Activated CD4-positive, alpha-beta T cell treated with anti-CD3 and anti-CD28 coated beads for 1 hour (primary cell): ENCODE data around the gene SNX1.
"Not testable (repeated sequence)": the region's sequence is repeated elsewhere in the genome, so short reads cannot be mapped to it uniquely, and the experiment has no call there.

Experiments used
- DNase-seq: peaks from one replicate; pipeline ENCODE4 v3.0.0-alpha.2; 2020

Gene SNX1

DNA sequence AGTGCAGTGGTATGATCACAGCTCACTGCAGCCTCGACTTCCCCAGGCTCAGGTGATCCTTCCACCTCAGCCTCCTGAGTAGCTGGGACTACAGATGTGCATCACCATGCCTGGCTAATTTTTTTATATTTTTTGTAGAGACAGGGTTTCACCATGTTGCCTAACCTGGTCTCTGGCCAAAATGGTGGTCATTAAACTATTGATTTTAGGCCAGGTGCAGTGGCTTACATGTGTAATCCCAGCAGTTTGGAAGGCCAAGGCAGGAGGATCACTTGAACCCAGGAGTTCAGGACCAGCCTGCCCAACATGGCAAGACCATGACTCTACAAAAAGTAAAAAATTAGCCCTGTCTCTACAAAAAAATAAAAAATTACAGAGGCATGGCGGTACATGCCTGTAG is 24.5 kb downstream of the SNX1 start:
- DNase-seq = not testable (repeated sequence)

DNA sequence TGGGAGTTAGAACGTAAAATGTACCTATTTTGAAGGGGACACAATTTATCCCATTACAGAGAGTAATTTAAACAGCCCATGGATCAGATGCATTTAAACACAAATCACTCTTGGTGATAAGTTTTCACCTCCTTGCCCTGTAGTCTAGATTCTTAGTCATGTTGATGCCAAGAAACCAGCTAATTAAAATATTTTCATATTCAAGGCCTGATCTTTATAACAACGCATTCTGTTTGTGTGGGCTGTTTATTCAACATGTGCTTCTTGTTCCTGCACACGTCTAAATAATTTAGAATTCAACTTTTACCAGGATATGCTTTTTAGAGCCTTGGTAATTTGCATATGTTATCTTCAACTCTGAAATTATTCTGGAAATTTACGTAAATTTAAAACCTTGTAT is 25.8 kb downstream of the SNX1 start:
- DNase-seq = no peak

DNA sequence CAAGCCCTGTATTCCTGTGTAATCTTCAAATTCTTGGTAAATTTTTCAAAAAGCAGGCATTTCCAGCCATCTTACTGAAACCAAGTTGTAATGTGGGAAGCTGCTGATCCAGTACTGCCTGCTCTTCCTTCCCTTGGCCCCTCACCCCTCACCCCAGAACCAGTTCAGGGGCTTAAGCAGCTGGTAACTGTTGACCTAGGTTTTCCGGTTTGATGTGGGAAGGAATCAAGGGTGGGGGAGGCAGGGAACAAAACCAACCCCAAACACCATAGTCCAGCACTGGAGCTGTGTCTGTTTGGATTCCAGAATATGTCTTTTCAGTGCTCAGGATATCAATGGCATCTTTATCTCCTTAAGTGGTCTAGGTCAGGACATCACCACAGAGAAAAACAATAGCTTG is 26.7 kb downstream of the SNX1 start:
- no peak for DNase-seq

DNA sequence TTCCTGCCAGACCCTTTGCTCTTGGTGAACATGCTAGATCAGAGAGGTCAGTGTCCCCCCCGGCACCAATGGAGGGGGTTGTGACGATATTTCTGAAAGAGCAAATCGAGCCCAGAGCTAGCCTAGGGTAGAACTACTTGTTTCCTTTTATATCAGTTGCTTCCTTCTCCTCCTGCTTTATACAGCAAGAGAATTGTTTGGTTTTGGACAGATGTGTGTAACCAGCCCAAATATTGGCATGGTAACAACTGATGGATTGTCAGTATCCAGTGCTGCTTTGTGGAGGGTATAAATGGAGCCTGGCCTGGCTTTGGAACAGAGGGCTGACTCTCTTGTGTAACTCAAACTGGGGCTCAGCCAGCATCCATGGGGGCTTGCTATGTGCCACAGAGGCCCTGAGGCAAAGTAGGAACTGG is 27.2 kb downstream of the SNX1 start:
- no peak for DNase-seq

DNA sequence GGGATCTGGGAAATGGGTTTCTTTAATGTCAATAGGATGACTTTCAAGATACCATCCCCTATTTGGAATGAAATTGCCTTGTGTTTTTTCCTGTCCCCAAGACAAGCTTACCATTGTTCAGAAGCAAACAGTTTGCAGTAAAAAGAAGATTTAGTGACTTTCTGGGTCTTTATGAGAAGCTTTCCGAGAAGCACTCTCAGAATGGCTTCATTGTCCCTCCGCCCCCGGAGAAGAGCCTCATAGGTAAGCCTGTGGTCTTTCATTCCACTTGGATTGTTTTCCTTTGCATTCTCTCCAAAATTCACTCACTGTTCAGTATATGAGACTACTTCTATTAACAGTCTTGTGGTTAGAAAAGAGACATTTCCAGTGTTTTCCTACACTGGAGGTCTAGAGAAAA is 30.2 kb downstream of the SNX1 start:
- no peak for DNase-seq

DNA sequence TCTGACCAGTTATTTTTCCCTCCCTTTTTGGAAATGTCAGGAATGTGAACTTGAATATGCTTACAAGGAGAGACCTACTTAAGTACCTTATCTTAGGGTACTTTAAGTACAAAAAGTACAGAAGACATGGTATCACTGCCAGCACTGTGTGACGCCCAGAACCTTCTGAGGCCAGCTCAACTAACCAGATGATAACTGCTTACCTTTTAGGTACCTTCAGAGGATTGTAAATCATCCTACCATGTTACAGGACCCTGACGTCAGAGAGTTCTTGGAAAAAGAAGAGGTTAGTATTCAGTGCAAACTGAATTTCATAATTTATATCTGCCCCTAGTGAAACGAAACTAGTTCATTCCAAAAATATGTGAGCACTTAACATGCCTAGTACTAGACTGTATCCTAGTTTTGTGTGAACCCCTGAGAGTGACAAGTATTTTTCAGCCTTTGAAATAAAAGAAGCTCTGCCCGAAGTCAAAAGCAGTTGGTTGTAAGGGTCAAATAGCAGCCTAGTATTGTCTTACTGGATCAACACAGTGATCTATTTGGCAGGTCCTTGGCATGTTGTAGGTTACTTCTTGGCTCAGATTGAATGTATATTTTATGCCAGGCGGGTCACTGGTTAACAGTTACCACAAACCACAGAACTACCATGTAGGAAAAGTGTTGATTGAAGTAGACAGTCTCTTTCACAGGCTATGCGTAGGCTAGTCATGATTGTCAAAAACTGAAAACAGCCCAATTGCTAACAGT is 31.9 kb downstream of the SNX1 start:
- DNase-seq = no peak

DNA sequence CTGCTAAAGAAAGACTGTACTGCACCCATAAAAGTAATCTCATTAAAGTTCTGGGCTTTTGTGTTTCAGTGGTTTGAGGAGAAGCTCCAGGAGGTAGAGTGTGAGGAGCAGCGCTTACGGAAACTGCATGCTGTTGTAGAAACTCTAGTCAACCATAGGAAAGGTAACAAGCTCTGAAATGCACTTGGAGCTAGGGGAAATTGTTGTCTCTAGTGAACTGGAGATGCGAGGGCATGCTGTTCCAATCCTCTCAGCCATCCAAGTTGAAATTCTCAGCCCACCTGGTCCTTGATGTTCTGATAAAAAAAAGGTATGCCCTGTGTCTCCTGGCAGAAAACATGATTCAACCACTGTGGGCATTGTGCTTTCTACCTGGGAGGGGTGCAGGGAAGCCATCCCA is 34.4 kb downstream of the SNX1 start:
- no peak for DNase-seq

DNA sequence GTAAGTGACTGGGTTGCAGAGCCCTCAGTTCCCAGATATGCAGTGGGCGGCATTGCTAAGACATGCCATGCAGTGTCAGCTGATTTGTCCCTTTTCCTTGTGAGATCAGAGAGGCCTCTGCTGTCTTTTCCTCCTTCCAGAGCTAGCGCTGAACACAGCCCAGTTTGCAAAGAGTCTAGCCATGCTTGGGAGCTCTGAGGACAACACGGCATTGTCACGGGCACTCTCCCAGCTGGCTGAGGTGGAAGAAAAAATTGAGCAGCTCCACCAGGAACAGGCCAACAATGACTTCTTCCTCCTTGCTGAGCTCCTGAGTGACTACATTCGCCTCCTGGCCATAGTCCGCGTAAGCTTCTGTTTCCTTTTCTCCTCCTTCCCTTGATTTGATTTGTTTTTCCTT is 35.8 kb downstream of the SNX1 start:
- DNase-seq = no peak

DNA sequence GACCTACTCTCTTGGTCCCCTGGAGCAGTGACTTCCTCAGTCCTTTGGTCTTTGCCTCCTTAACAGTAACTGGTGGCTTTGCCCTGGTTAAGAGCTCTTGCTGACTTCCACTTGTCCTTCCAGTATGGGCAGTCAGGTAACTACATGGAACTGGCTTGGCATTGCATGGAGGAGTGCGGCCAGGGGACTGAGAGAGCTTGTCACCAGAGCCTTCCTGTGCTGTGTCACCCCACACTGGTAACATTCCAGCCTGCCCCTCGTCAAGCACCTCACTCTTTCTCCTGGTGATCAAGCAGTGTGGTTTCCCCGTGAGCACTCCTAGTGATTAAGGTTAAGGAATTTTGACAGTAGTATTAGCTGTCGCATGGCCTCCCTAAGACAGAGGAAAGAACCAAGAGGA is 36.4 kb downstream of the SNX1 start:
- no peak for DNase-seq

DNA sequence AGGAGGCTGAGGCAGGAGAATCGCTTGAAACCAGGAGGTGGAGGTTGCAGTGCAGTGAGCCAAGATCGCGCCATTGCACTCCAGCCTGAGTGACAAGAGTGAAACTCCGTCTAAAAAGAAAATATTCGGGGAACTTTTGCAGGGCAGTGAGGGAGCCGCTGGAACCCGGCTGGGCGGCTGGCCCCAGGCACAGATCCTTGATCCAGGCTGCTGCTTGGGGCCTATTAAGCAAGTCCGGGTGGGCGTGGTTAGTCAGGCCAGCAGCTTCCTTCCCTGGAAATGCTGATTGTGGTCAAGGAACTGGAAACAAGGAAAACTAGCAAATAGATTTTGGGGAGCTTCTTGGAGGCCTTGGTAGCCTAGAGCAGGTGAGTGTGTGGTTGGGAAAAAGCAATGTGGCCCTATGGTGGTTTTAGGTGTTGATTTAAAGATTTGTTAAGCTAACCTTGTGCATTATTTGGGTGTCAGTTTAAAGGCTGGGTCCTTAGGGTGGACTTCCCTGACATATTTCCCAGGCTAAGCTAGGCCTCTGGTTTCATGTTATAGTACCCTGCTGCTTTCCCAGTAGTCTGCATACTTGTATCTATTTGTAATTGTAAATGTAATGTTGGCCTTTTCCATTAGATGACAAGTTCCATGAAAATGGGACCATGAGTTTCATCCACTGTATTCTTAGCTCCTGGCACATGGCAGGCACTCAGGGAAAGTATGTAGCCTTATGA is 38.0 kb downstream of the SNX1 start:
- no peak for DNase-seq

DNA sequence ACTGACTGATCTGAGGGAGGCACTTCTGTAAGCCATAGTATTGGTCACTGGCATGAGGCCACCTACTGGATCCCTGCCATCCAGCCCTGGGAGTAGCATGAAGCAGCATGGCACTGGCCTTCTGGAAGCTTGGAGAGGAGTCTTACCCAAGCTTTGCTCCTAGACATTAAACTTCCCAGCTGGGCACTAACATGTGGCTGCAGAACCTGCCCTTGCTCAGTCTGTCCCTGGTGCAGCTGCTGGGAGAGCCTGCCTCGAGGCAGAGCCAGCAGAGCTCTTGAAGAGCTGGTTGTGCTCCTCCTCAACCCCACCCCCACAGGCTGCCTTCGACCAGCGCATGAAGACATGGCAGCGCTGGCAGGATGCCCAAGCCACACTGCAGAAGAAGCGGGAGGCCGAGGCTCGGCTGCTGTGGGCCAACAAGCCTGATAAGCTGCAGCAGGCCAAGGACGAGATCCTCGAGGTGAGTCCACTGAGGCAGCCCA is 38.6 kb downstream of the SNX1 start:
- DNase-seq = no peak

DNA sequence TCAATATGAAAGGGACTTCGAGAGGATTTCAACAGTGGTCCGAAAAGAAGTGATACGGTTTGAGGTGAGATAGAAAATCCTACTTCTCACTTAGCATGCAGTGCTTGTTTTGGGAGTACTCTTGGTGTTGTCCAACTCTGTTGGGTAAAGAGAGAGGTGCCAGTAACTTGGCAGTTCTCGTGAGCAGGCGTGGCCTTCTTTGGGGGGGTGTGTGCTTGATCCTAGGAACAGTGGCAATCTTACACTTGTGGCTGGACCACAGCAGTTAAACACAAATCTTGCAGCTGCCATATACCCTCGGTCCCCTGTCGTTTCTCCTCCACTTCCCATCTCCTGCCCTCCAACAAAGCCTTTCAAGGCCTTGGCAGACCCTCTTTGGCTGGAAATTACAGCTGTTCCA is 40.6 kb downstream of the SNX1 start:
- no peak for DNase-seq

DNA sequence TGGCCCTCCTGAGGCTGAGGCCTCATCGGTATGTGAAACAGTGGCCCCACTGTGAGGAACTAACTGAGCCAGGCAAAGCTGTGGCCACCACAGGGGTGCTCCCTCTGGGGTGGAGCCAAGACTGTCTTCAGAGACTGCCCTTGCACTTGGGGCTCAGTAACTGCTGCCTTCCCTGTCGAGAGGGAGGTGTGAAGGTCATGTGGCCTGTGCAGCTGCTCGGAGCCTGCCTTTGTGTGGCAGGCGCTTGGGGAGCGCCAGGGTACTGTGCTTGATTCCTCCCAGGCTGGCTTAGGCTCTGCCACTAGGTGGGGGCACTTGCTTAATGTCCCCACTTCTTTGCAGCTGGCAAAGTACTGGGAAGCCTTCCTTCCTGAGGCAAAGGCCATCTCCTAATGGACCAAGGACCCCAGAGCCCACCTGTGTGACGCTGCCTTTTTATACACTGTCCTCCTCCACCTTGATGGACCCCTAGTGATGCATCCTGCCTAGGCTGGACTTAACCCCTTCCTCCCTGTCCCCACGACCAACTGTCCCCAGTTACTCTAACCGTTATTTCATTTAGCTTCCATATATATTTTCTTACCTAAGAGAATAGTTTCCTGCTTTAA is 41.5 kb downstream of the SNX1 start:
- no peak for DNase-seq

DNA sequence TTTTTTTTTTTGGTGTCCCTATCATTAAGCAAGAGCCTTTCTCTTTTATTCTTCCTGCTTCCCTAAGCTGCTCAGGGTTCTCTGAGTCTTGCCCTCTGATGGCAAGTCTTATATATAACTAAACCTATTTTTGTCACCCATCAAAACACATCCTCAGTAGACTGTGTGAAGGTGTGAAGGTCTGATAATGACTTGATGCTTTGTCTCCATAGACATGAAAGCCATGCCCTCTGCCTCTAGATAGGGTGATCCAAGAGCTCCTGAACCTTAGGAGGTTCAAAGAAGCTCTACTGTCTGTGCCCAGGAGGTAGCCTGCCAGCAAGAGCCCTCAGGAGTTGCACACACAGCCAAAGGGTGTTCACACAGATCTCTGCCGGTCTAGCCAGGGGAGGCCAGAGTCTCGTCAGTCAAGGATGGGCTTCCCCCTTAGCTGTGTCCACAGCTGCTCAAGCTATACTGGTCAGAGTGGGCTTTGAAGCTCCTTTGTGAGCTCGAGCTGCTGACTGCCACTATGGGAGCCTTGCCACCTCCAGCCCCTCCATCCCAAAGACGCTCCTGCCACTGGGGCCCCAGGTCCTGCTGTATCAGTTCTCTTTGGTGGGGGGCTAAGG is 42.7 kb downstream of the SNX1 start:
- no peak for DNase-seq

DNA sequence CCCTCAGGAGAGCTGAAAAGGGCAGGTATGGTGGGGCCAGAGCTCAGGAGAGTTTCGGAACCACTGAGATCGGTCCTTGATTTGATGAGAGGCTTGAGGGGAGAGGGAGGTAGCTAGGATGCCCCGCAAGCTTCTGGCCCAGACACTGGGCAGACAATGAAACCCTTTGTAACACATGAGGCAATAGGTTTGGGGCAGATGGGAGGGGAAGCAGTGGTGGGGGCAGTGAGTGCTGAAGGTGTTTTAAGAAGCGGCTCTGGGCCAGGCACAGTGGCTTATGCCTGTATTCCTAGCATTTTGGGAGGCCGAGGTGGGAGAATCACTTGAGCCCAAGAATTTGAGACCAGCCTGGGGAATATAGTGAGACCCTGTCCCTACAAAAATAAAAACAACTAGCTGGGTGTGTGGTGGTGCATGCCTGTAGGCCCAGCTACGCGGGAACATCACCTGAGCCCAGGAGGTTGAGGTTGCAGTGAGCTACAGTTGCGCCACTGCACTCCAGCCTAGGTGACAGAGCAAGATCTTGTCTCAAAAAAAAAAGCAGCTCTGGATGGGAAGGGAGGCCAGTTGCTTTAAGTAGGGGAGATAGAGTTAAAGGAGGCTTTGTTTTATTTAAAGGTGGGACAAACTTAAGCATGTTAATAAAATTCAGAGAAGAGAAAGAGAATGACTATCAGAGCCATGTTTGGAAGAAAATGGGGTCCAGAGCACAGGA is 46.2 kb downstream of the SNX1 start:
- no peak for DNase-seq

DNA sequence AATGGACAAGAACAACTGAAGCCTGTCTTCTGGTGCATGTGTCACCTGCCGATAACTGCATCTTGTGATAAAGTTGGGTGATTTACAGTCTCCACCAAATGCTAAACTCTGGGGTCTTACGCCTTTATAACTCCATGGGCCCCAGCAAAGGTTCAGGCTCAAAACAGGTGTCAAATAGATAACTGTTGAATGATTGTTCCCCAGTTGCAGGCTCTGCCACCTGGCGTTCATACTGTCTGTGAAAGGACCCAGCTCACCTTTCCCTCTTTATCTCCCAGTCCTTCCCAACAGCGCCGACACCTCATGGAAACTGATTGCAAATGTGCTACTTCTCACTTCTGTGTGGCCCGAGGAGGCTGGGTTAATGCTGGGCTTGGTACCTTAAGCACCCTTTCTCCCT is 47.5 kb downstream of the SNX1 start:
- DNase-seq = no peak

DNA sequence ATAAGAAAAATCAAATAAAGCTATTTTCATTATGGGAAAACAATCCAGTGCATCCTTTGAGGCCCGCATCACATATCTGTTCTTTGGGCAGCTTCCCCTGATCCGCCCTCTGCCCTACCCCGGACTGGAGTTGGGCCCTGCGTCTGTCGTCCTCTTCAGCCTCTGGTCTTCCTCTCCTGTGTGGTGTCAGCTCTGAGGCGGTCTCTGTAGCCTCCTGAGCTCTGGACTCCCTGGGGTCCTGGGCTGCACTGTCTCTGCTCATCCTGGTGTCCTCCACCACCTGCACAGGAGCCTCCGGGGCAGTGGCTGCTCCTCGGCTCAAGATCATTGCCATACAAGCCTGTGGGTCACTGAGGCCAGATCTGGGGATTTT is 48.4 kb downstream of the SNX1 start:
- DNase-seq = no peak

DNA sequence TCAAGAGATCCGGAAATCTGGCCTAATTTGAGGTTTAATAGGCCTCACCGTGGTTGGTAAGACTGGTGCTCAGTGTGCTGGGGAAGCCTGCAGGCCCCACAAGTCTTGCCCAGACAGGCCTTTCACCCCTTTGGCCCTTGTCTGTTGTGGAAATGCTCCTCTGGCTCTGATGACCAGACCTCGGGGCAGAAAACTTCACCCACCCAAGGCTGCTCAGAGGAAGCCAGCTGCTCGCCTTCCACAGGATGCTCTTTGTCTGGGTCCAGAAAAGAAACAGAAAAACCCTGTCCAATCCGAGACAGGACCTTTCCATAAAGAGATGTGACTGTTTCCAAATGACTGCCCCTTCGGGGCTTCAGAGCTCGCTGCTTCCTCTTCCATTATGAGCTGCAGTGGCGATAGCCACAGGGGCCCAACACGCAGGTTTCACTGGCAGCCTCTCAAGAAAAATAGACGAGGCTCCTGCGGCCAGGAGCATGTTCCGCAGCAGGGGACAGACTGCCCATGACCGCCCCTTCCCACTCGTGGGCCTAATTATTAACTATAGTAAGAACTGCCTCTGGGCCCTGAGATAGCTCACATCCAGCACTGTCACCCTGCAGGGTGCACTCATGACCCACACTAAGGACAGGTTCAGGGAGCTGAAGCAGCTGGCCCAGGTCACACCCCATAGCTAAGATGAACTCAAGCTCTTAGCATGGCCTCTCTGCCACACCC is 48.9 kb downstream of the SNX1 start:
- no peak for DNase-seq

DNA sequence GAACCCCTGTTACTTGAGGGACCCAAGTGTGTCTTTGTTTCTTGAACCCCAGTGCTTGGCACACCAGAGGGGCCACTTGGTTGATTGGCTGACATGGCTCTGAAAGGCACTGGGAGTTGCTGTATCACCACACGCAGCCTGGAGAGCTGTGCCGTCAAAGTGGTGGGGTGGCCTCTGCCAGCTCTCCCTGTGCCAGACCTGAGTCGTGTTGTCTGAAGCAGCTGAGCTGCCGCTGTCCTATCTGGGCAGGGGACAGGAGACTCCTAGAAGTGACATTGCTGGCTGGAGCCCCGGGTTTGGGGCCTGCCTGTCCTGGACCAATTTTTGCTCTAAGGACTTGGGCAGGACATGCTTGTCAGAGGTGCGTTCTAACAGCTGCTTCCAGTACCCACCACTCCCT is 50.3 kb downstream of the SNX1 start:
- no peak for DNase-seq

DNA sequence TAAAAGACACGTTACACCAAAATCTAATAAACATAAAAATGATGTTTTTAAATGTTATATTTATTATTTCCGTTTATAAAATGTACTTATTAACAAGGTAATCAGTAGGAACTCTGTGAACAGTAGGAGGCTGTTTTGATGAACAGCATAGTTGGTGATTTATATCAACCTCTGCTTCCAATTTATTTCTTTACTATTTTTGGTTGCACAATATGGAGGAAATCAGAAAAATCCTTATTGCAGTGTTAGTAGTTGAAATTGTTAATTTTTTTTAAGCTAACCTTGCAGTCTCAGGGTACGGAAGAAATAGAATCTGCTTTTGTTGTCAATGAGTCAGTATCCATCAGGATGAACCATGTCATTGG is 50.7 kb downstream of the SNX1 start:
- DNase-seq = no peak

DNA sequence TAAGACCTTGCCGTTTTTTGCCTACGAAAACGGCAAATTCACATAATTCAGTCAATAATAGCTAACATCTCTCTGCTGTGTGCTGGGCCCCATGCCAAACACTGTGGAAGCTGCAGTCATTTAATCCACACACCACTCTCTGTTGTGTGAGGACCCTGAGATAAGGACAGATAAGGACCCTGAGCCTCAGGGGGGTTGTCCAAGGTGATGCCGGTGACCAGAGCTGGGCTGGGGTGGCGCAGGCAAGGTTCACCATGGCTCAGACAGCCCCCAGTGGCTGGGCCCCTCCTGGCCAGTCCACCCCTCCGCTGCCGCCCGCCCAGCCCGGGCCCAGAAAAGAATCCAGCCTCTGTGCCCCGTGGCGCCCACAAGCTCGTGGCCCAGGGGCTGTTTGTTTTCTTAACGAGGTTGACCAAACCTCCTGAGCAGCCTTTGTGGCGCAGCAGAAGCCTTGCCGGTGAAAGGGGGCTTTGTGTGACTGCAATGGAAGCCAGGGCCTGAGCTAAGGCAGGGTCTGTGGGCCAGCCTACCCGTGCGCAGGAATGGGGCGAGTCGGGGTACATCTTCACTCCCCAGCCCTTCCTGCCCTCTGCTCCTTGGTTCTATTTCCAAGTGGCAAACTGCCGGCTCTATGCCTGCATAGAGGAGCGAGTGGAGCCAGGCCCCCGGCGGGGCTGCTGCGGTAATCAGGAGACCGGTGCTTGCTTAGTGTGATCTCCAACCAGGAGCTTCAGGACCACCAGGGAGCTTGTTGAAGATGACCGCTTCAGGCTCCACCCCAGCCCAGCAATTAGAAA is 51.3 kb downstream of the SNX1 start:
- no peak for DNase-seq

DNA sequence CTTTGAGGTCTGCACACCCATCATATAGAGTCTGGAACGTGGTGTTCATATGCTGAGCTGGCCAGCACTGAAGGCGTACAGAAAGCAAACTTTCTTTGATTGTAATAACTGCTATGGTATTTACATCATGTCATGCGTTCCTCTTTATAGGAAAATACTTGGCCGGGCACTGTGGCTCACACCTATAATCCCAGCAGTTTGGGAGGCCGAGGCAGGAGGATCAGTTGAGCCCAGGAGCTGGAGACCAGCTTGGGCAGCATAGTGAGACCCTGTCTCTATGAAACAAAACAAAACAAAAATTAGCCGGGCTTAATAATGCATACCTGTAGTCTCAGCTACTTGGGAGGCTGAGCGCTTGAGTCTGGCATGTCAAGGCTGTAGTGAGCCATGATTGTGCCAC is 52.4 kb downstream of the SNX1 start:
- no peak for DNase-seq
